ENCODE measurements around the gene ASMTL. TPM values are rescaled to one million over a fixed set of nuclear protein-coding genes. Genes with fewer than 3 reads are reported as not detected.

Gene ASMTL
- total RNA-seq, 2 donors from 2014 or later = 33.8 to 34.6 TPM

- Mint-ChIP-seq H3K4me1 (peaks cover 32% of the 10 kb centered on the region), H3K27ac (no peak overlapping the region), H3K4me3 (peak overlapping the region; percentile 46), H3K36me3 (ENCODE audit: low read depth) (peaks cover 5% of the 10 kb centered on the region), H3K27me3 (no peaks in the 10 kb centered on the region)
- no peak for ATAC-seq
- DNase-seq = no peak
- no peaks in the 10 kb centered on the region for H3K9me3 ChIP-seq (ENCODE audit: control insufficient read depth, low read length, poor library complexity, severe bottlenecking)
These were observed 57.0 kb downstream of the ASMTL start for GRCh38 chrX:1395646-1396216.

DNA sequence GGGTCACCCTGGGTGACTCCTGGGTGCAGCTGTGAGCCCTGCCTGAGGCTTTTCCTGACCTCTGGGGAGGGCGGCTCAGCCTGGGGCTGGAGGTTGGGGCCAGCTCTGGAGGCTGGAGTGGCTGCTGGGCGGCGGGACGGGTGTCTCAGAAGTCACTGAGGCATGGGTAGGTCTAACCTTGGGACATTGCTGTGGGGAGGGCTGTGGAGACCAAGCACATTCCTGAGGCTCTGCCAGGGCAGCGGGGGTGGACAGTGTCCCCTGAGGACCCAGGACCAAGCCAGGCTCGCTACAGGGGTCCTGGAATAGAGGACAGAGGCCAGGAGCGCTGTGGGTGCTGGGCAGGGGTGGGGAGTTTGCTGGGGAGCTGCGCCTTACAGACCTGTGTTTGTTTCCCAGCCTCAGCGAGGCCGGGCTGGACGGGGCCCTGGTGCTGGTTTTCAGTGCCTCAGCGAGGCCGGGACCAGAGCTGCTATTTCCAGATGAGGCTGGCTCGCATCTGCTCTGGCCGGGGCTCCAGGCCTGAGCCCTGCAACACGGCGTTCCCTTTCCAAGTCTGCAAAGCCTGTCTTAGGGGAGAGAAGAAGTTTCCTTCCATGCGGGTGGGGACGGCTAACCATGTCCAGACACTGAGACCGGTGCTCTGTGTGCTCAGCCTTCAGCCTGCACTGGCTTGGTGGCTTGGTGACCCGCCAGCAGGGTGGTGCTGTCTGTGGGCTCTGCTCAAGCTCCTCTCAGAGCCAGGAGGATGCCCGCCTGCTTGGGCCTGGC, 57.8 kb downstream of the ASMTL start:
- no peaks in the 10 kb centered on the region for H3K9me3 ChIP-seq (ENCODE audit: control insufficient read depth, low read length, poor library complexity, severe bottlenecking)
- peak overlapping the region; percentile 92 for H3K4me3 Mint-ChIP-seq
- H3K36me3 Mint-ChIP-seq (ENCODE audit: low read depth) = peaks cover 5% of the 10 kb centered on the region
- H3K27ac Mint-ChIP-seq = peak overlapping the region; percentile 94
- H3K27me3 Mint-ChIP-seq = no peaks in the 10 kb centered on the region
- ATAC-seq (no peak), DNase-seq (no peak)
- H3K4me1 Mint-ChIP-seq = peaks cover 34% of the 10 kb centered on the region

DNA sequence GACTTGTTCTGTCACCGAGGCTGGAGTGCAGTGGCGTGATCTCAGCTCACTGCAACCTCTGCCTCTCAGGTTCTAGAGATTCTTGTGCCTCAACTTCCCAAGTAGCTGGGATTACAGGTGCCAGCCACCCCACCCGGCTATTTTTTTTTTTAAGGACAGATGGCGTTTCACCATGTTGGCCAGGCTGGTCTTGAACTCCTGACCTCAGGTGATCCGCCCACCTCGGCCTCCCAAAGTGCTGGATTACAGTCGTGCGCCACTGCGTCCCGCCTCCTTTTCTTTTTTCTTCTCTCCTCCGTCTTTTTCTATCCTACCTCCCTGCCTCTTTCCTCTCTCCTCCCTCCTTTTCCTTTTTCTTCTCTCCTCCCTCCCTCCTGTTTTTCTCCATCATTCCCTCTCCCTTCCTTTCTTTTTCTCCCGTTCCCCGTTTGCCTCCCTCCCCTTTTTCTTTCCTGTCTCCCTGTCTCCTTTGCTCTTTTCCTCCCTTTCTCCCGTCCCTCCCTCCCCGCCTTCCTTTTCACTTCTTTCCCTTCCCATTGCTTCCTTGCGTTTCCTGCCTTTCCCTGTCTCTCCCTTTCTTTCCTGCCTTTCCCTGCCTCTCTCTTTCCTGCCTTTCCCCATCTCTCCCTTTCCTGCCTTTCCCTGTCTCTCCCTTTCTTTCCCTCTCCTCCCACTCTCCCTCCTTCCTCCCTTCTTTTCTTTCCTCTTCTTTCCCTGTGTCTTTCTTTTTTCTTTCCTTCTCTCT, 58.7 kb downstream of the ASMTL start:
- Mint-ChIP-seq H3K36me3 (ENCODE audit: low read depth) (peaks cover 5% of the 10 kb centered on the region), H3K27me3 (no peaks in the 10 kb centered on the region)

GRCh38 chrX:1392376-1393068, 60.2 kb downstream of the ASMTL start:
- no peaks in the 10 kb centered on the region for H3K27me3 Mint-ChIP-seq
- no peaks in the 10 kb centered on the region for H3K9me3 ChIP-seq (ENCODE audit: control insufficient read depth, low read length, poor library complexity, severe bottlenecking)
- H3K4me1 Mint-ChIP-seq = peaks cover 47% of the 10 kb centered on the region
- H3K4me3 Mint-ChIP-seq = peak overlapping the region; percentile 92
- ATAC-seq (peak; percentile 26), DNase-seq (peak in 1 of 3 donors; percentile 37)
- peaks cover 5% of the 10 kb centered on the region for H3K36me3 Mint-ChIP-seq (ENCODE audit: low read depth)
- peak overlapping the region; percentile 94 for H3K27ac Mint-ChIP-seq

More for the DNA sequence above, 58.7 kb downstream of the ASMTL start:
- H3K4me3 Mint-ChIP-seq = peak overlapping the region; percentile 92
- DNase-seq (no peak), ATAC-seq (no peak)
- no peaks in the 10 kb centered on the region for H3K9me3 ChIP-seq (ENCODE audit: control insufficient read depth, low read length, poor library complexity, severe bottlenecking)
- H3K27ac Mint-ChIP-seq = peak overlapping the region; percentile 94
- H3K4me1 Mint-ChIP-seq = peaks cover 34% of the 10 kb centered on the region

DNA sequence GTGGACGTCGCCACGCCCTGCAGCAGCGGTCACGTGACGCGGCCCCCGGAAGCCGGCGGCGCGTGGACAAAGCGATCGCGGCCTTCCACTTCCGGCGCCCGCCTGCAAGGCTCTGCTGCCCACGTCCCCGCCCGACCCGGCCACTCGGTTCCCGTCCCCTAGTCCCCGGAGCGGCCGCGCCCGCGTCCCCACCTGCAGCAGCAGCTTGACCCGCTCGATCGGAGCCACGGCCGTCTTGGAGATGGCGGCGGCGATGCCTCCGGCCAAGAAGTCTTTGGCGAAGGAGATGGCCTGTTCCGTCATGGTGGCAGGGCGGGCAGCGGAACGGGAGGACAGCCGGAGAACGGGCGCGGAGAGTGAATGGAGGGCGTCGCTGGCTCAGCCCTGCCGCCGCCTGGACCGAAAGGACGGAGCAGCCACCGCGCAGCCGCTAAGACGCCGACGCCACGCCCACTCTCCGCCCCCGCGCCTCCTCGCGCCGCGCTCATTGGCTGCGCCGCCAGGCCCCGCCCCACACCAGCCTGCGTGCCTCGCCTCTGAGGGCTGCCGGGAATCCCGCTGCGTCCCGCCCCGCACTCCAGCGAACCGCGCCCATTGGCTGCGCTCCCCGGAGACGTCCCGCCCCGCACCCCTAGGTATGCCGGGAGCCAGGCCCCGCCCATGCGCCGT, 60.9 kb downstream of the ASMTL start, which contains the start of gene SLC25A6:
Gene SLC25A6 (minus strand): TSS at position 407 of the 669 bp plus-strand sequence. CDS start 104 bp downstream, at position 303.
- ATAC-seq = peak; percentile 97

DNA sequence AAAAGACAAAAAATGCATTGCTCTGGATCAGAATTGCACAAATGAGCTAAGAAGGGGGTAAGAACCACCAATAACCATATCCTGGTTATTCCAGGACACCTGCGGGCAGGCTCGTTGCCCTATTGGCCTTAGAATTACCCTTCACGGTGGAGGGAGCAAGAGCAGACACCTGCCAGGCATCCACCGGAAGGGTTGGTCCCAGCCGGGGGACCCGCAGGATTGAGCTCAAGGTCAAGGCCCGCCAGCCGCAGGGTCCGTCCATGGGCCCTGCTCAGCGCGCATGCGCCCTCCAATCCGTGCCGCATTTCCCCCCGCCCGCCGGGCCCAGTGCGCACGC, 61.4 kb downstream of the ASMTL start:
- Mint-ChIP-seq H3K36me3 (ENCODE audit: low read depth) (peaks cover 8% of the 10 kb centered on the region), H3K27ac (peak overlapping the region; percentile 94), H3K27me3 (no peaks in the 10 kb centered on the region), H3K4me3 (peak overlapping the region; percentile 92), H3K4me1 (peaks cover 47% of the 10 kb centered on the region)
- ATAC-seq (no peak), DNase-seq (no peak)
- no peaks in the 10 kb centered on the region for H3K9me3 ChIP-seq (ENCODE audit: control insufficient read depth, low read length, poor library complexity, severe bottlenecking)

More for the DNA sequence above, 60.9 kb downstream of the ASMTL start, which contains the start of gene SLC25A6:
- Mint-ChIP-seq H3K4me3 (peak within 1 kb of the TSS; percentile 92), H3K27ac (peak within 1 kb of the TSS; percentile 94), H3K36me3 (ENCODE audit: low read depth) (peaks cover 5% of the 10 kb centered on the region), H3K27me3 (no peaks in the 10 kb centered on the region), H3K4me1 (peaks cover 47% of the 10 kb centered on the region)
- no peaks in the 10 kb centered on the region for H3K9me3 ChIP-seq (ENCODE audit: control insufficient read depth, low read length, poor library complexity, severe bottlenecking)
- peak; percentile 99 to 100 (median 100) for DNase-seq

DNA sequence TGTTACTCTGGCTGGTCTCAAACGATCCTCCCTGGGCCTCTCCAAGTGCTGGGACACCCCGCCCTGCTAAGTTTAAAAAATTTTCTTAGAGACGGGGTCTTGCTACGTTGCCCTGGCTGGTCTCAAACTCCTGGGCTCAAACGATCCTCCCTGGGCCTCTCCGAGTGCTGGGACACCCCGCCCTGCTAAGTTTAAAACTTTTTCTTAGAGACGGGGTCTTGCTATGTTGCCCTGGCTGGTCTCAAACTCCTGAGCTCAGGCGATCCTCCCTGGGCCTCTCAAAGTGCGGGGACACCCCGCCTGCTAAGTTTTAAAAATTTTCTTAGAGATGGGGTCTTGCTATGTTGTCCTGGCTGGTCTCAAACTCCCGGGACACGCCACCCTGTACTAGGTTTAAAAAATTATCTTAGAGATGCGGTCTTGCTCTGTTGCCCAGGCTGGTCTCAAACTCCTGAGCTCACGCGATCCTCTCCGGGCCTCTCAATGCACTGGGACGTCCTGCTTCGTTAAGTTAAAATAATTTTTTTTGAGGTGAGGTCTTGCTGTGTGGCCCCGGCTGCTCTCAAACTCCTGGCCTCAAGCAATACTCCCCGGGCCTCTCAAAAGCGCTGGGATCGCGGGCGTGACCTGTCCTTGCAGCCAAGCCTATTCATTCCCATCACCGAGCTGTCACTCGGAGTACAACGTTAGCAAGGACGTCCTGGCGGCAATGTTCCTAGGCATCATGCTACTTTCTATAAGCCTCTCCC, 61.9 kb downstream of the ASMTL start:
- no peak for DNase-seq
- peaks cover 6% of the 10 kb centered on the region for H3K36me3 Mint-ChIP-seq (ENCODE audit: low read depth)

GRCh38 chrX:1389993-1390285, 62.8 kb downstream of the ASMTL start:
- H3K36me3 Mint-ChIP-seq (ENCODE audit: low read depth) = peaks cover 3% of the 10 kb centered on the region
- DNase-seq (no peak), ATAC-seq (no peak)
- no peaks in the 10 kb centered on the region for H3K27me3 Mint-ChIP-seq
- H3K4me1 Mint-ChIP-seq = peaks cover 38% of the 10 kb centered on the region
- H3K4me3 Mint-ChIP-seq = peak overlapping the region; percentile 43
- H3K9me3 ChIP-seq (ENCODE audit: control insufficient read depth, low read length, poor library complexity, severe bottlenecking) = no peaks in the 10 kb centered on the region
- H3K27ac Mint-ChIP-seq = peak overlapping the region; percentile 94

More for the DNA sequence above, 61.9 kb downstream of the ASMTL start:
- Mint-ChIP-seq H3K4me1 (peaks cover 44% of the 10 kb centered on the region), H3K4me3 (peak overlapping the region; percentile 92), H3K27ac (peak overlapping the region; percentile 94), H3K27me3 (no peaks in the 10 kb centered on the region)
- no peaks in the 10 kb centered on the region for H3K9me3 ChIP-seq (ENCODE audit: control insufficient read depth, low read length, poor library complexity, severe bottlenecking)
- no peak for ATAC-seq

GRCh38 chrX:1389181-1389992, 63.3 kb downstream of the ASMTL start:
- H3K9me3 ChIP-seq (ENCODE audit: control insufficient read depth, low read length, poor library complexity, severe bottlenecking) = no peaks in the 10 kb centered on the region
- H3K27ac Mint-ChIP-seq = peak overlapping the region; percentile 94
- H3K4me3 Mint-ChIP-seq = peak overlapping the region; percentile 55
- ATAC-seq (no peak), DNase-seq (no peak)
- peaks cover 5% of the 10 kb centered on the region for H3K36me3 Mint-ChIP-seq (ENCODE audit: low read depth)
- H3K4me1 Mint-ChIP-seq = peaks cover 34% of the 10 kb centered on the region
- H3K27me3 Mint-ChIP-seq = no peaks in the 10 kb centered on the region

- no peaks in the 10 kb centered on the region for H3K27me3 Mint-ChIP-seq
- DNase-seq (no peak), ATAC-seq (no peak)
- H3K9me3 ChIP-seq (ENCODE audit: control insufficient read depth, low read length, poor library complexity, severe bottlenecking) = no peaks in the 10 kb centered on the region
- peaks cover 5% of the 10 kb centered on the region for H3K36me3 Mint-ChIP-seq (ENCODE audit: low read depth)
- H3K4me3 Mint-ChIP-seq = peak overlapping the region; percentile 55
- peak overlapping the region; percentile 61 for H3K27ac Mint-ChIP-seq
- H3K4me1 Mint-ChIP-seq = peaks cover 28% of the 10 kb centered on the region
These were observed 64.1 kb downstream of the ASMTL start for GRCh38 chrX:1388651-1389050.

DNA sequence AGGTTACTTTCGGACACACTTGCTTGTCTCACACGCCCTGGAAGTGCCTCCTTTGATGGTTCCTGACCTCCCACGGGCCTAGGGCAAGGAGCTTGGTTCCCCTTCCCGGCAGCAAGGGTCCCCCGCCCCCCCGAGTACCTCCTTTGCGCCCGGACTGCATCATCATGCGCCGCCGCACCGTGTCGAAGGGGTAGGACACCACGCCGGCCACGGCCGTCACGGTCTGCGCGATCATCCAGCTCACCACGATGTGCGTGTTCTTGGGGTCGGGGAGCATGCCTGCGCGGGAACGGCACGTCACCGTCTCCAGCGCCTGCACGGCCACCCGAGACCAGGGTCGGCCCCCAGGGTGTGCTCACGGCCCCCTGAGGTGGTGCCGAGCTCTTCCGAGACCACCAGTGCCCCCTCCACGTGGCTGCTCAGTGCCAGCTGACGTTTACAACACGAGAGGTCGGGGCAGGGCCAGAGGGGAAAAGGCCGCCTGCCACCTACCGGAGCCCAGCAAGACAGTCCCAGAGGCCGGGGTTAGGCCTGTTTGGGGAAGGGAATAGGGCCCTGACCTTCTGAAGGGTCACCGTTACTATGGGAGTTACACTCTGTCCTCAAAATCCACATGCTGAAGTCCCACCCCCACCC, 65.5 kb downstream of the ASMTL start:
- peaks cover 5% of the 10 kb centered on the region for H3K36me3 Mint-ChIP-seq (ENCODE audit: low read depth)
- H3K27me3 Mint-ChIP-seq = no peaks in the 10 kb centered on the region
- DNase-seq = no peak
- no peaks in the 10 kb centered on the region for H3K9me3 ChIP-seq (ENCODE audit: control insufficient read depth, low read length, poor library complexity, severe bottlenecking)
- peaks cover 20% of the 10 kb centered on the region for H3K4me1 Mint-ChIP-seq
- H3K4me3 Mint-ChIP-seq = no peak overlapping the region
- H3K27ac Mint-ChIP-seq = peak overlapping the region; percentile 61
- no peak for ATAC-seq

Measured in T-helper 17 cell (primary cell).